Fibroblast of lung (primary cell): ENCODE data around the gene ANKRD35.

ENCODE experiments used
- CTCF ChIP-seq, 2 donors: IDR thresholded peaks in 1 of 2; conservative IDR thresholded peaks in 1 of 2; 1 replicate in 1 of 2; 2 replicates in 1 of 2; pipeline ENCODE4 v1.5.1; 2011 to 2012; ENCODE audit warnings: low read length in 2 of 2, control low read depth in 1 of 2, inconsistent platforms in 1 of 2, low read depth in 1 of 2, mild to moderate bottlenecking in 1 of 2
- EZH2 ChIP-seq: IDR thresholded peaks from 2 replicates; pipeline ENCODE4 v1.5.1; 2012; ENCODE audit warnings: low read length, control low read depth, mild to moderate bottlenecking; ENCODE audit errors: missing control alignments

GRCh38 chr1:145898756-145899155 lies 13.1 kb upstream of the ANKRD35 start:
- TF ChIP-seq CTCF (conservative IDR thresholded peaks at IDR 0.05 in 1 of 2, IDR thresholded peaks at IDR 0.05 in 1 of 2; ENCODE audit: low read depth in 1 of 2, low read length in 2 of 2) (no peak), EZH2 (no peak)
